GM18499 (cell line): ENCODE results near the gene DUSP22.
"Not testable (repeated sequence)": the region's sequence is repeated elsewhere in the genome, so short reads cannot be mapped to it uniquely, and the experiment has no call there.

Source experiments
- ATAC-seq: cut with Tn5 transposase; IDR thresholded peaks from one replicate; pipeline ENCODE4 v1.9.1; 2021; ENCODE audit warnings: moderate number of reproducible peaks; ENCODE audit not compliant: insufficient read depth, unreplicated experiment

Gene DUSP22

GRCh38 chr6:278494-278893, 13.8 kb upstream of the DUSP22 start:
- no peak for ATAC-seq

GRCh38 chr6:279341-280029, 12.8 kb upstream of the DUSP22 start:
- no peak for ATAC-seq

- ATAC-seq = no peak
These were observed 11.4 kb upstream of the DUSP22 start for GRCh38 chr6:280775-281468.

- ATAC-seq = no peak
These were observed 10.7 kb upstream of the DUSP22 start for GRCh38 chr6:281469-282103.

GRCh38 chr6:282177-282866, 10.0 kb upstream of the DUSP22 start:
- ATAC-seq = no peak

GRCh38 chr6:282867-283416, 9.3 kb upstream of the DUSP22 start:
- no peak for ATAC-seq

GRCh38 chr6:284486-284885, 7.8 kb upstream of the DUSP22 start:
- ATAC-seq = no peak

- no peak for ATAC-seq
These were observed 7.1 kb upstream of the DUSP22 start for GRCh38 chr6:285030-285771.

GRCh38 chr6:285902-286301, 6.4 kb upstream of the DUSP22 start:
- ATAC-seq = not testable (repeated sequence)

- ATAC-seq = no peak
These were observed 5.4 kb upstream of the DUSP22 start for GRCh38 chr6:286681-287488.

- ATAC-seq = no peak
These were observed 4.8 kb upstream of the DUSP22 start for GRCh38 chr6:287489-287860.

GRCh38 chr6:288866-289265, 3.4 kb upstream of the DUSP22 start:
- ATAC-seq = no peak

GRCh38 chr6:290111-290922, 2.0 kb upstream of the DUSP22 start:
- no peak for ATAC-seq

- no peak for ATAC-seq
These were observed 1.0 kb upstream of the DUSP22 start for GRCh38 chr6:291204-291696.

- ATAC-seq = peak; percentile 12
These were observed 362 bp downstream of the DUSP22 start for GRCh38 chr6:292506-293192.

GRCh38 chr6:293193-294174, 1.2 kb downstream of the DUSP22 start:
- no peak for ATAC-seq
